PC-9 (cell line): ENCODE results near the gene KRT36.

Experiments used
- EZH2 ChIP-seq: fragments of 200-600 bp; sonication (generic); IDR thresholded peaks from 2 replicates; pipeline ENCODE4 v1.8.0; 2017; ENCODE audit warnings: antibody characterized with exemption, low read depth
- TF ChIP-seq, protein P1 (sequence below): fragments of 200-600 bp; sonication (generic); conservative IDR thresholded peaks from 2 replicates; pipeline ENCODE4 v1.6.1; 2017; ENCODE audit warnings: mixed run types, antibody characterized with exemption, mild to moderate bottlenecking, moderate library complexity

DNA sequence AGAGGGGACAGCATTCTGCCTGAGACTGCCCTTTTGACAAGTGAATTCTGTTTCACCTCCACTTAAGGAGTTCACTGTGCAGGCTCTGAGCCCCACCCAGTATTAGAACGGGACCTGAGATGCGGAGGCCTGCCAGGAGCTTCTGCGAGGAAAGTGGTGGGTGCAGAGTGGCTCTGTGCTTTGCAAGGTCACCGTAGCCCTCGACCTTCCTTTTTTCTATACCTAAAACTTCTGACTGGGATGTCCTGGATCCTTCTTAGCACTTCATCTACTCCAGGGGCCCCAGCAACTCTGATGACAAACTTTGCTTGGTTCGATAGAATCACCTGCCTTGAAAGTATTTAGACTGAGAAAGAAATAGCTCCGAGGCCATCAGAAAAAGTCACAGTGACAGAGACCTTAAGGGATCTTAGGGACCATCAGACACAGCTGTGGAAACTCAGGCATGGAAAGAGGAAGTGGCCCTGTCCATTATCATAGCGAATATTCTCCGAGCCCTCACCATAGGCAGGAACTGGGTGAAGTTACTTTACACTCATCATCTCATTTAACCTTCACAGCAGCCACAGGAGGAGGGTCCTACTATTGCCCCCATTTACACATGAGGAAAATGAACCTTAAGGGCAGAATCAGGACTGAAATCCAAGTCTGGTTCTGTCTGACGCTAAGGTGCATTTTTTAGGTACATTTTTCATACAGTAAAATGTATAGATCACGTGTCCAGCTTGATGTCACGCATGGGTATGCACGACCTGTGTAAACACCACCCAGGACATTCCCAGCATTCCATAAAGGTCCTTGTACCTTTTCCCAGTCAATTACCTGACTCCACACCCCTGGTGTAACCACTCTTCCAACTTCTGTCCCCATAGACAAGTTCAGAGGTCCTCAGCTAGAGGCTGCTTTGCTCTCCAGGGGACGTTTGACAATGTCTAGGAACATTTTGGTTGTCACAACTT is 16.4 kb upstream of the KRT36 start:
- TF ChIP-seq EZH2, result no peak
- TF ChIP-seq, protein P1, sequence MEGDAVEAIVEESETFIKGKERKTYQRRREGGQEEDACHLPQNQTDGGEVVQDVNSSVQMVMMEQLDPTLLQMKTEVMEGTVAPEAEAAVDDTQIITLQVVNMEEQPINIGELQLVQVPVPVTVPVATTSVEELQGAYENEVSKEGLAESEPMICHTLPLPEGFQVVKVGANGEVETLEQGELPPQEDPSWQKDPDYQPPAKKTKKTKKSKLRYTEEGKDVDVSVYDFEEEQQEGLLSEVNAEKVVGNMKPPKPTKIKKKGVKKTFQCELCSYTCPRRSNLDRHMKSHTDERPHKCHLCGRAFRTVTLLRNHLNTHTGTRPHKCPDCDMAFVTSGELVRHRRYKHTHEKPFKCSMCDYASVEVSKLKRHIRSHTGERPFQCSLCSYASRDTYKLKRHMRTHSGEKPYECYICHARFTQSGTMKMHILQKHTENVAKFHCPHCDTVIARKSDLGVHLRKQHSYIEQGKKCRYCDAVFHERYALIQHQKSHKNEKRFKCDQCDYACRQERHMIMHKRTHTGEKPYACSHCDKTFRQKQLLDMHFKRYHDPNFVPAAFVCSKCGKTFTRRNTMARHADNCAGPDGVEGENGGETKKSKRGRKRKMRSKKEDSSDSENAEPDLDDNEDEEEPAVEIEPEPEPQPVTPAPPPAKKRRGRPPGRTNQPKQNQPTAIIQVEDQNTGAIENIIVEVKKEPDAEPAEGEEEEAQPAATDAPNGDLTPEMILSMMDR, result no peak
